ENCODE data around the gene SCAMP3. TPM values are rescaled to one million over a fixed set of nuclear protein-coding genes. Genes with fewer than 3 reads are reported as not detected.

SCAMP3 gene
- total and polyA plus RNA-seq, 2 experiments from 2014 or later: 50.5 to 52.5 TPM

GRCh38 chr1:155300553-155301329 is 38.6 kb upstream of the SCAMP3 start (continued):
- TF ChIP-seq CTCF (conservative IDR thresholded peaks at IDR 0.05; ENCODE audit: low read depth in 2 of 2) (no peak), CREB1 (CRISPR knock-in tag; IDR thresholded peaks at IDR 0.05; ENCODE audit: low read depth) (no peak), JUNB (IDR thresholded peaks at IDR 0.05; ENCODE audit: unreplicated experiment) (no peak), NANOG (IDR thresholded peaks at IDR 0.05; ENCODE audit: borderline replicate concordance) (no peak), POLR2AphosphoS5 (IDR thresholded peaks at IDR 0.05; ENCODE audit: low read depth) (no peak)
- TF ChIP-seq, protein P1, sequence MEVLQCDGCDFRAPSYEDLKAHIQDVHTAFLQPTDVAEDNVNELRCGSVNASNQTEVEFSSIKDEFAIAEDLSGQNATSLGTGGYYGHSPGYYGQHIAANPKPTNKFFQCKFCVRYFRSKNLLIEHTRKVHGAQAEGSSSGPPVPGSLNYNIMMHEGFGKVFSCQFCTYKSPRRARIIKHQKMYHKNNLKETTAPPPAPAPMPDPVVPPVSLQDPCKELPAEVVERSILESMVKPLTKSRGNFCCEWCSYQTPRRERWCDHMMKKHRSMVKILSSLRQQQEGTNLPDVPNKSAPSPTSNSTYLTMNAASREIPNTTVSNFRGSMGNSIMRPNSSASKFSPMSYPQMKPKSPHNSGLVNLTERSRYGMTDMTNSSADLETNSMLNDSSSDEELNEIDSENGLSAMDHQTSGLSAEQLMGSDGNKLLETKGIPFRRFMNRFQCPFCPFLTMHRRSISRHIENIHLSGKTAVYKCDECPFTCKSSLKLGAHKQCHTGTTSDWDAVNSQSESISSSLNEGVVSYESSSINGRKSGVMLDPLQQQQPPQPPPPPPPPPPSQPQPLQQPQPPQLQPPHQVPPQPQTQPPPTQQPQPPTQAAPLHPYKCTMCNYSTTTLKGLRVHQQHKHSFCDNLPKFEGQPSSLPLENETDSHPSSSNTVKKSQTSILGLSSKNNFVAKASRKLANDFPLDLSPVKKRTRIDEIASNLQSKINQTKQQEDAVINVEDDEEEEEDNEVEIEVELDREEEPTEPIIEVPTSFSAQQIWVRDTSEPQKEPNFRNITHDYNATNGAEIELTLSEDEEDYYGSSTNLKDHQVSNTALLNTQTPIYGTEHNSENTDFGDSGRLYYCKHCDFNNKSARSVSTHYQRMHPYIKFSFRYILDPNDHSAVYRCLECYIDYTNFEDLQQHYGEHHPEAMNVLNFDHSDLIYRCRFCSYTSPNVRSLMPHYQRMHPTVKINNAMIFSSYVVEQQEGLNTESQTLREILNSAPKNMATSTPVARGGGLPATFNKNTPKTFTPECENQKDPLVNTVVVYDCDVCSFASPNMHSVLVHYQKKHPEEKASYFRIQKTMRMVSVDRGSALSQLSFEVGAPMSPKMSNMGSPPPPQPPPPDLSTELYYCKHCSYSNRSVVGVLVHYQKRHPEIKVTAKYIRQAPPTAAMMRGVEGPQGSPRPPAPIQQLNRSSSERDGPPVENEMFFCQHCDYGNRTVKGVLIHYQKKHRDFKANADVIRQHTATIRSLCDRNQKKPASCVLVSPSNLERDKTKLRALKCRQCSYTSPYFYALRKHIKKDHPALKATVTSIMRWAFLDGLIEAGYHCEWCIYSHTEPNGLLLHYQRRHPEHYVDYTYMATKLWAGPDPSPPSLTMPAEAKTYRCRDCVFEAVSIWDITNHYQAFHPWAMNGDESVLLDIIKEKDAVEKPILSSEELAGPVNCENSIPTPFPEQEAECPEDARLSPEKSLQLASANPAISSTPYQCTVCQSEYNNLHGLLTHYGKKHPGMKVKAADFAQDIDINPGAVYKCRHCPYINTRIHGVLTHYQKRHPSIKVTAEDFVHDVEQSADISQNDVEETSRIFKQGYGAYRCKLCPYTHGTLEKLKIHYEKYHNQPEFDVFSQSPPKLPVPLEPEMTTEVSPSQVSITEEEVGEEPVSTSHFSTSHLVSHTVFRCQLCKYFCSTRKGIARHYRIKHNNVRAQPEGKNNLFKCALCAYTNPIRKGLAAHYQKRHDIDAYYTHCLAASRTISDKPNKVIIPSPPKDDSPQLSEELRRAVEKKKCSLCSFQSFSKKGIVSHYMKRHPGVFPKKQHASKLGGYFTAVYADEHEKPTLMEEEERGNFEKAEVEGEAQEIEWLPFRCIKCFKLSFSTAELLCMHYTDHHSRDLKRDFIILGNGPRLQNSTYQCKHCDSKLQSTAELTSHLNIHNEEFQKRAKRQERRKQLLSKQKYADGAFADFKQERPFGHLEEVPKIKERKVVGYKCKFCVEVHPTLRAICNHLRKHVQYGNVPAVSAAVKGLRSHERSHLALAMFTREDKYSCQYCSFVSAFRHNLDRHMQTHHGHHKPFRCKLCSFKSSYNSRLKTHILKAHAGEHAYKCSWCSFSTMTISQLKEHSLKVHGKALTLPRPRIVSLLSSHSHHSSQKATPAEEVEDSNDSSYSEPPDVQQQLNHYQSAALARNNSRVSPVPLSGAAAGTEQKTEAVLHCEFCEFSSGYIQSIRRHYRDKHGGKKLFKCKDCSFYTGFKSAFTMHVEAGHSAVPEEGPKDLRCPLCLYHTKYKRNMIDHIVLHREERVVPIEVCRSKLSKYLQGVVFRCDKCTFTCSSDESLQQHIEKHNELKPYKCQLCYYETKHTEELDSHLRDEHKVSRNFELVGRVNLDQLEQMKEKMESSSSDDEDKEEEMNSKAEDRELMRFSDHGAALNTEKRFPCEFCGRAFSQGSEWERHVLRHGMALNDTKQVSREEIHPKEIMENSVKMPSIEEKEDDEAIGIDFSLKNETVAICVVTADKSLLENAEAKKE (CRISPR knock-in tag; IDR thresholded peaks at IDR 0.05): no peak

GRCh38 chr1:155300024-155300423 is 37.9 kb upstream of the SCAMP3 start:
- Histone ChIP-seq H3K79me2 (replicated peaks; ENCODE audit: insufficient read depth) (no peaks in the 10 kb centered on the region), H3K9me2 (ENCODE audit: insufficient read depth) (no peaks in the 10 kb centered on the region), H2AFZ (no peak overlapping the region), H3F3A (replicated peaks; ENCODE audit: low read depth) (0 out of 2 replicates have a peak, but pooled peaks cover 11% of the 10 kb centered on the region), H4K20me1 (replicated peaks; ENCODE audit: insufficient read depth) (no peaks in the 10 kb centered on the region), H3K36me3 (ENCODE audit: insufficient read depth) (no peaks in the 10 kb centered on the region), H3K27me3 (ENCODE audit: insufficient read depth) (peaks cover 13% of the 10 kb centered on the region), H3K4me3 (no peak overlapping the region), H3K4me2 (no peak overlapping the region), H3K27ac (ENCODE audit: low read depth) (no peak overlapping the region), H3K4me1 (ENCODE audit: insufficient read depth) (peaks cover 17% of the 10 kb centered on the region)
- H3K4me1 Mint-ChIP-seq: peaks cover 29% of the 10 kb centered on the region
- peaks cover 20% of the 10 kb centered on the region for H3K27me3 Mint-ChIP-seq (ENCODE audit: insufficient read depth, low read depth, poor library complexity)
- H3K27ac Mint-ChIP-seq: no peak overlapping the region
- ATAC-seq: no peak
- no peaks in the 10 kb centered on the region for H3K9me3 Mint-ChIP-seq
- no peaks in the 10 kb centered on the region; the same call in 2 of the 3 replicates for H3K36me3 Mint-ChIP-seq (ENCODE audit: low read depth)
- no peak for DNase-seq (ENCODE audit: low spot score)
- H3K4me3 Mint-ChIP-seq: no peak overlapping the region
- TF ChIP-seq ZNF331 (CRISPR knock-in tag; IDR thresholded peaks at IDR 0.05; ENCODE audit: low read depth) (no peak), CREB1 (CRISPR knock-in tag; IDR thresholded peaks at IDR 0.05; ENCODE audit: low read depth) (no peak), ZNF114 (CRISPR knock-in tag; IDR thresholded peaks at IDR 0.05) (no peak), ETS1 (IDR thresholded peaks at IDR 0.05) (no peak), EZH2 (IDR thresholded peaks at IDR 0.05; ENCODE audit: low read depth, unreplicated experiment) (no peak), NANOG (IDR thresholded peaks at IDR 0.05; ENCODE audit: borderline replicate concordance) (no peak), JUNB (IDR thresholded peaks at IDR 0.05; ENCODE audit: unreplicated experiment) (no peak)
- TF ChIP-seq, protein P2, sequence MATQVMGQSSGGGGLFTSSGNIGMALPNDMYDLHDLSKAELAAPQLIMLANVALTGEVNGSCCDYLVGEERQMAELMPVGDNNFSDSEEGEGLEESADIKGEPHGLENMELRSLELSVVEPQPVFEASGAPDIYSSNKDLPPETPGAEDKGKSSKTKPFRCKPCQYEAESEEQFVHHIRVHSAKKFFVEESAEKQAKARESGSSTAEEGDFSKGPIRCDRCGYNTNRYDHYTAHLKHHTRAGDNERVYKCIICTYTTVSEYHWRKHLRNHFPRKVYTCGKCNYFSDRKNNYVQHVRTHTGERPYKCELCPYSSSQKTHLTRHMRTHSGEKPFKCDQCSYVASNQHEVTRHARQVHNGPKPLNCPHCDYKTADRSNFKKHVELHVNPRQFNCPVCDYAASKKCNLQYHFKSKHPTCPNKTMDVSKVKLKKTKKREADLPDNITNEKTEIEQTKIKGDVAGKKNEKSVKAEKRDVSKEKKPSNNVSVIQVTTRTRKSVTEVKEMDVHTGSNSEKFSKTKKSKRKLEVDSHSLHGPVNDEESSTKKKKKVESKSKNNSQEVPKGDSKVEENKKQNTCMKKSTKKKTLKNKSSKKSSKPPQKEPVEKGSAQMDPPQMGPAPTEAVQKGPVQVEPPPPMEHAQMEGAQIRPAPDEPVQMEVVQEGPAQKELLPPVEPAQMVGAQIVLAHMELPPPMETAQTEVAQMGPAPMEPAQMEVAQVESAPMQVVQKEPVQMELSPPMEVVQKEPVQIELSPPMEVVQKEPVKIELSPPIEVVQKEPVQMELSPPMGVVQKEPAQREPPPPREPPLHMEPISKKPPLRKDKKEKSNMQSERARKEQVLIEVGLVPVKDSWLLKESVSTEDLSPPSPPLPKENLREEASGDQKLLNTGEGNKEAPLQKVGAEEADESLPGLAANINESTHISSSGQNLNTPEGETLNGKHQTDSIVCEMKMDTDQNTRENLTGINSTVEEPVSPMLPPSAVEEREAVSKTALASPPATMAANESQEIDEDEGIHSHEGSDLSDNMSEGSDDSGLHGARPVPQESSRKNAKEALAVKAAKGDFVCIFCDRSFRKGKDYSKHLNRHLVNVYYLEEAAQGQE (IDR thresholded peaks at IDR 0.05; ENCODE audit: unreplicated experiment): no peak
